Osteoblast (primary cell): ENCODE measurements around the gene EPB41. TPM values are rescaled to one million over a fixed set of nuclear protein-coding genes. Genes with fewer than 3 reads are reported as not detected.

Experiments used
- DNase-seq: peaks from one replicate; pipeline ENCODE4 v3.0.0; 2011; ENCODE audit warnings: low spot score, mixed read lengths; ENCODE audit not compliant: insufficient read length; ENCODE audit errors: missing footprints
- H2AFZ ChIP-seq: 2 replicates; pipeline ENCODE4 v1.6.0; 2011; ENCODE audit warnings: mild to moderate bottlenecking, low read length
- H3K27ac ChIP-seq: 2 replicates; pipeline ENCODE4 v1.5.1; 2011; ENCODE audit warnings: mild to moderate bottlenecking, low read depth, low read length, moderate library complexity
- H3K27me3 ChIP-seq: 2 replicates; pipeline ENCODE4 v1.6.0; 2012; ENCODE audit warnings: mild to moderate bottlenecking, control low read depth, inconsistent platforms, low read length, moderate library complexity; ENCODE audit not compliant: insufficient read depth
- H3K36me3 ChIP-seq: 2 replicates; pipeline ENCODE4 v1.5.1; 2011; ENCODE audit warnings: mild to moderate bottlenecking, low read length, control low read depth, moderate library complexity; ENCODE audit not compliant: insufficient read depth
- H3K4me1 ChIP-seq: 2 replicates; pipeline ENCODE4 v1.5.1; 2011; ENCODE audit warnings: mild to moderate bottlenecking, low read length, control low read depth, moderate library complexity; ENCODE audit not compliant: insufficient read depth
- H3K4me2 ChIP-seq: 2 replicates; pipeline ENCODE4 v1.6.0; 2011; ENCODE audit warnings: mild to moderate bottlenecking, low read length; ENCODE audit not compliant: insufficient read depth
- H3K4me3 ChIP-seq: fragments of 200-600 bp; sonication (generic); 3 replicates; pipeline ENCODE4 v1.5.1; 2012; ENCODE audit warnings: mild to moderate bottlenecking, low read length, inconsistent platforms; ENCODE audit not compliant: insufficient read depth
- H3K79me2 ChIP-seq: 2 replicates; pipeline ENCODE4 v1.6.0; 2012; ENCODE audit warnings: mild to moderate bottlenecking, low read length, control low read depth, inconsistent platforms; ENCODE audit not compliant: insufficient read depth
- H3K9me3 ChIP-seq: 2 replicates; pipeline ENCODE4 v1.5.1; 2011; ENCODE audit warnings: low read depth, low read length, control low read depth
- H4K20me1 ChIP-seq: 2 replicates; pipeline ENCODE4 v1.6.0; 2012; ENCODE audit warnings: mild to moderate bottlenecking, low read length, control low read depth; ENCODE audit not compliant: insufficient read depth
- CTCF ChIP-seq: IDR thresholded peaks from 2 replicates; pipeline ENCODE4 v1.5.1; 2011; ENCODE audit warnings: mild to moderate bottlenecking, low read depth, low read length, moderate library complexity; ENCODE audit errors: extremely low read depth
- total RNA-seq: library from RNA; depleted of rRNA; stranded (reverse); fragments of >200 nt; gene quantifications from 2 replicates; pipeline ENCODE4 v1.2.3, GENCODE V29; 2012

EPB41 gene
- total RNA-seq, 1 donor, result 20.6 TPM

- Histone ChIP-seq H3K79me2 (no peaks in the 10 kb centered on the region), H3K4me2 (no peak overlapping the region), H3K36me3 (no peaks in the 10 kb centered on the region), H3K9me3 (no peaks in the 10 kb centered on the region), H3K4me3 (no peak overlapping the region), H4K20me1 (no peaks in the 10 kb centered on the region), H2AFZ (no peak overlapping the region), H3K4me1 (no peaks in the 10 kb centered on the region), H3K27ac (no peak overlapping the region), H3K27me3 (no peaks in the 10 kb centered on the region)
- TF ChIP-seq CTCF, result no peak
- no peak for DNase-seq
Measured at GRCh38 chr1:28933918-28934317, 19.5 kb downstream of the EPB41 start.

GRCh38 chr1:28934676-28935075, 20.3 kb downstream of the EPB41 start:
- no peak for TF ChIP-seq CTCF
- no peak overlapping the region for H2AFZ ChIP-seq
- no peak overlapping the region for H3K4me2 ChIP-seq
- no peak overlapping the region for H3K4me3 ChIP-seq
- H3K4me1 ChIP-seq, result no peaks in the 10 kb centered on the region
- H3K27ac ChIP-seq, result no peak overlapping the region
- H3K36me3 ChIP-seq, result no peaks in the 10 kb centered on the region
- peak; percentile 32 for DNase-seq
- no peaks in the 10 kb centered on the region for H3K27me3 ChIP-seq
- H4K20me1 ChIP-seq, result no peaks in the 10 kb centered on the region
- H3K79me2 ChIP-seq, result no peaks in the 10 kb centered on the region
- H3K9me3 ChIP-seq, result no peaks in the 10 kb centered on the region

GRCh38 chr1:28935293-28935692, 20.9 kb downstream of the EPB41 start:
- no peak for TF ChIP-seq CTCF
- no peaks in the 10 kb centered on the region for H3K36me3 ChIP-seq
- no peak for DNase-seq
- H2AFZ ChIP-seq, result no peak overlapping the region
- no peak overlapping the region for H3K4me3 ChIP-seq
- no peak overlapping the region for H3K4me2 ChIP-seq
- H3K79me2 ChIP-seq, result no peaks in the 10 kb centered on the region
- no peaks in the 10 kb centered on the region for H3K4me1 ChIP-seq
- no peaks in the 10 kb centered on the region for H3K27me3 ChIP-seq
- H3K27ac ChIP-seq, result no peak overlapping the region
- H4K20me1 ChIP-seq, result no peaks in the 10 kb centered on the region
- H3K9me3 ChIP-seq, result no peaks in the 10 kb centered on the region

GRCh38 chr1:28936094-28936493, 21.7 kb downstream of the EPB41 start:
- H3K79me2 ChIP-seq, result no peaks in the 10 kb centered on the region
- no peak overlapping the region for H3K27ac ChIP-seq
- DNase-seq, result no peak
- H3K27me3 ChIP-seq, result no peaks in the 10 kb centered on the region
- no peaks in the 10 kb centered on the region for H3K9me3 ChIP-seq
- H4K20me1 ChIP-seq, result no peaks in the 10 kb centered on the region
- no peak overlapping the region for H3K4me3 ChIP-seq
- no peaks in the 10 kb centered on the region for H3K36me3 ChIP-seq
- no peak for TF ChIP-seq CTCF
- no peak overlapping the region for H2AFZ ChIP-seq
- no peaks in the 10 kb centered on the region for H3K4me1 ChIP-seq
- no peak overlapping the region for H3K4me2 ChIP-seq
